ENCODE measurements around the gene ANKRD34A.

ANKRD34A gene

DNA sequence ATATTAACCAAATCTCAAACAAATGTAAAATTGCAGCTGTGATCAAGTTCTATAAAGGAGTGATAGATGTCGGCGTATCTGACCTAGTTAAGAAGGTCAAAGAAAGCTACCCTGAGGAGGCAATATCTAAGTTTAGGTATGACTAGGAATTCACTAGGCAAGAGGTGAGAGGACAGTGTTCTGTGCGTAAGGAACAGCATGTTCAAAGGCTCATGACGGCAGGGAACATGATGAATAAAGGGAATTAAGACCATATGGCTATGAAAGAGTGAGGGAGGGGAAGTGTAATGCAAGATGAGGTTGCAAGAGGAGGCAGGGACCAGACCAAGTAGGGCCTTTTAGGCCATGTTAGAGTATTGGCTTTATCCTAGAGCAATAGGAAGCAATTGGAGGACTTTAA, 15.2 kb downstream of the ANKRD34A start:
- Histone ChIP-seq H2BK120ac (ENCODE audit: insufficient read depth, low read length, poor library complexity) (no peak overlapping the region), H3K79me1 (ENCODE audit: low read length) (no peaks in the 10 kb centered on the region)
- WGBS (ENCODE audit: extremely low coverage, insufficient coverage, insufficient read length) = no CpG with 5 or more reads among the region's 4 CpGs

GRCh38 chr1:145947551-145947950, 16.8 kb downstream of the ANKRD34A start:
- Histone ChIP-seq H3K4me2 (ENCODE audit: low read length) (no peak overlapping the region), H4K91ac (ENCODE audit: low read depth, low read length) (no peak overlapping the region), H3K79me1 (ENCODE audit: low read length) (no peaks in the 10 kb centered on the region), H3K4me3 (ENCODE audit: low read depth, low read length) (no peak overlapping the region), H3K18ac (ENCODE audit: low read length) (no peak overlapping the region), H3K9ac (ENCODE audit: low read length) (no peak overlapping the region), H4K12ac (ENCODE audit: low read depth, low read length) (no peak overlapping the region), H3K79me2 (ENCODE audit: control insufficient read depth, insufficient read depth, low read length, poor library complexity) (no peaks in the 10 kb centered on the region), H4K8ac (ENCODE audit: low read depth, low read length) (no peak overlapping the region), H3K4me1 (ENCODE audit: control insufficient read depth in 1 of 2, insufficient read depth in 2 of 2, low read length in 2 of 2) (no peaks in the 10 kb centered on the region), H3K14ac (ENCODE audit: low read length) (no peak overlapping the region), H2AFZ (ENCODE audit: insufficient read depth, low read length, poor library complexity) (no peak overlapping the region), H3K23ac (ENCODE audit: low read length) (no peak overlapping the region), H2BK12ac (ENCODE audit: low read length) (no peak overlapping the region), H3K36me3 (ENCODE audit: control insufficient read depth in 1 of 2, insufficient read depth in 2 of 2, low read length in 2 of 2) (no peaks in the 10 kb centered on the region), H3K9me3 (ENCODE audit: insufficient read depth, low read depth, low read length) (no peaks in the 10 kb centered on the region), H2BK5ac (ENCODE audit: low read depth, low read length, poor library complexity) (no peak overlapping the region), H3K27ac (ENCODE audit: low read depth, low read length) (no peak overlapping the region), H2AK5ac (ENCODE audit: low read length) (no peak overlapping the region), H2BK120ac (ENCODE audit: insufficient read depth, low read length, poor library complexity) (no peak overlapping the region), H3K4ac (ENCODE audit: low read depth, low read length) (no peak overlapping the region), H3K27me3 (ENCODE audit: insufficient read depth, low read length) (no peaks in the 10 kb centered on the region)
- WGBS (ENCODE audit: extremely low coverage, insufficient coverage, insufficient read length) = no CpG with 5 or more reads among the region's 4 CpGs
- DNase-seq = no peak

More for the DNA sequence above, 15.2 kb downstream of the ANKRD34A start:
- H4K8ac ChIP-seq (ENCODE audit: low read depth, low read length) = no peak overlapping the region
- H2BK5ac ChIP-seq (ENCODE audit: low read depth, low read length, poor library complexity) = no peak overlapping the region
- no peaks in the 10 kb centered on the region for H3K4me1 ChIP-seq (ENCODE audit: control insufficient read depth in 1 of 2, insufficient read depth in 2 of 2, low read length in 2 of 2)
- no peak overlapping the region for H3K9ac ChIP-seq (ENCODE audit: low read length)
- no peak overlapping the region for H2BK12ac ChIP-seq (ENCODE audit: low read length)
- no peaks in the 10 kb centered on the region for H3K27me3 ChIP-seq (ENCODE audit: insufficient read depth, low read length)
- H3K4me2 ChIP-seq (ENCODE audit: low read length) = no peak overlapping the region
- H3K14ac ChIP-seq (ENCODE audit: low read length) = no peak overlapping the region
- no peak overlapping the region for H2AFZ ChIP-seq (ENCODE audit: insufficient read depth, low read length, poor library complexity)
- no peaks in the 10 kb centered on the region for H3K9me3 ChIP-seq (ENCODE audit: insufficient read depth, low read depth, low read length)
- DNase-seq = no peak
- H3K18ac ChIP-seq (ENCODE audit: low read length) = no peak overlapping the region
- no peak overlapping the region for H2AK5ac ChIP-seq (ENCODE audit: low read length)
- H4K12ac ChIP-seq (ENCODE audit: low read depth, low read length) = no peak overlapping the region
- no peak overlapping the region for H3K4me3 ChIP-seq (ENCODE audit: low read depth, low read length)
- no peak overlapping the region for H4K91ac ChIP-seq (ENCODE audit: low read depth, low read length)
- no peaks in the 10 kb centered on the region for H3K79me2 ChIP-seq (ENCODE audit: control insufficient read depth, insufficient read depth, low read length, poor library complexity)
- no peak overlapping the region for H3K27ac ChIP-seq (ENCODE audit: low read depth, low read length)
- no peak overlapping the region for H3K23ac ChIP-seq (ENCODE audit: low read length)
- no peak overlapping the region for H3K4ac ChIP-seq (ENCODE audit: low read depth, low read length)
- no peaks in the 10 kb centered on the region for H3K36me3 ChIP-seq (ENCODE audit: control insufficient read depth in 1 of 2, insufficient read depth in 2 of 2, low read length in 2 of 2)

GRCh38 chr1:145946477-145946986, 17.8 kb downstream of the ANKRD34A start:
- Histone ChIP-seq H3K27me3 (ENCODE audit: insufficient read depth, low read length) (no peaks in the 10 kb centered on the region), H2AFZ (ENCODE audit: insufficient read depth, low read length, poor library complexity) (no peak overlapping the region), H2AK5ac (ENCODE audit: low read length) (no peak overlapping the region), H3K23ac (ENCODE audit: low read length) (no peak overlapping the region), H3K9me3 (ENCODE audit: insufficient read depth, low read depth, low read length) (no peaks in the 10 kb centered on the region), H3K18ac (ENCODE audit: low read length) (no peak overlapping the region), H3K14ac (ENCODE audit: low read length) (no peak overlapping the region), H2BK12ac (ENCODE audit: low read length) (no peak overlapping the region), H3K9ac (ENCODE audit: low read length) (no peak overlapping the region), H3K79me2 (ENCODE audit: control insufficient read depth, insufficient read depth, low read length, poor library complexity) (no peaks in the 10 kb centered on the region), H4K8ac (ENCODE audit: low read depth, low read length) (no peak overlapping the region), H3K4ac (ENCODE audit: low read depth, low read length) (no peak overlapping the region), H3K4me1 (ENCODE audit: control insufficient read depth in 1 of 2, insufficient read depth in 2 of 2, low read length in 2 of 2) (no peaks in the 10 kb centered on the region), H2BK5ac (ENCODE audit: low read depth, low read length, poor library complexity) (no peak overlapping the region), H3K27ac (ENCODE audit: low read depth, low read length) (no peak overlapping the region), H3K4me3 (ENCODE audit: low read depth, low read length) (no peak overlapping the region), H3K4me2 (ENCODE audit: low read length) (no peak overlapping the region), H3K79me1 (ENCODE audit: low read length) (no peaks in the 10 kb centered on the region), H3K36me3 (ENCODE audit: control insufficient read depth in 1 of 2, insufficient read depth in 2 of 2, low read length in 2 of 2) (no peaks in the 10 kb centered on the region), H4K12ac (ENCODE audit: low read depth, low read length) (no peak overlapping the region), H2BK120ac (ENCODE audit: insufficient read depth, low read length, poor library complexity) (no peak overlapping the region), H4K91ac (ENCODE audit: low read depth, low read length) (no peak overlapping the region)
- no peak for DNase-seq
- no CpG with 5 or more reads among the region's 4 CpGs for WGBS (ENCODE audit: extremely low coverage, insufficient coverage, insufficient read length)

DNA sequence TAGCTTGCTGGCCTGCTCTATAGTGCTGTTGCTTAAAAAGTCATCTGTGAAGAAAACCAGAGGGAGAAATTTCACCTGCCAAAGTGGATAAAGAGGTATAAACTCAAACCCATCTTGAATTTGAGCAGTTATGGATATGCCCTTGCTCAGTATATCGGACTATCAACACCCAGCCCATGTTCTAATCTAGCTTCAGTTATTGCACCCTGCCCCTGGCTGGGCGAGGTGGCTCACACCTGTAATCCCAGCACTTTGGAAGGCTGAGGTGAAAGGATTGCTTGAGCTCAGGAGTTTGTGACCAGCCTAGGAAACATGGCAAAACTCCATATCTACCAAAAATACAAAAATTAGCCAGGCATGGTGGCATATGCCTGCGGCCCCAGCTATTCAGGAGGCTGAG, 19.8 kb downstream of the ANKRD34A start:
- no peak overlapping the region for H4K12ac ChIP-seq (ENCODE audit: low read depth, low read length)
- no peak for DNase-seq
- H2AFZ ChIP-seq (ENCODE audit: insufficient read depth, low read length, poor library complexity) = no peak overlapping the region
- no peak overlapping the region for H2AK5ac ChIP-seq (ENCODE audit: low read length)
- no peak overlapping the region for H2BK120ac ChIP-seq (ENCODE audit: insufficient read depth, low read length, poor library complexity)
- no peak overlapping the region for H3K4me3 ChIP-seq (ENCODE audit: low read depth, low read length)
- no peak overlapping the region for H3K27ac ChIP-seq (ENCODE audit: low read depth, low read length)
- H3K4me2 ChIP-seq (ENCODE audit: low read length) = no peak overlapping the region
- H2BK12ac ChIP-seq (ENCODE audit: low read length) = no peak overlapping the region
- no peak overlapping the region for H3K14ac ChIP-seq (ENCODE audit: low read length)
- no peak overlapping the region for H3K4ac ChIP-seq (ENCODE audit: low read depth, low read length)
- H3K9me3 ChIP-seq (ENCODE audit: insufficient read depth, low read depth, low read length) = no peaks in the 10 kb centered on the region
- no CpG with 5 or more reads among the region's 3 CpGs for WGBS (ENCODE audit: extremely low coverage, insufficient coverage, insufficient read length)
- no peak overlapping the region for H3K23ac ChIP-seq (ENCODE audit: low read length)
- no peaks in the 10 kb centered on the region for H3K4me1 ChIP-seq (ENCODE audit: control insufficient read depth in 1 of 2, insufficient read depth in 2 of 2, low read length in 2 of 2)
- H2BK5ac ChIP-seq (ENCODE audit: low read depth, low read length, poor library complexity) = no peak overlapping the region
- H3K79me1 ChIP-seq (ENCODE audit: low read length) = no peaks in the 10 kb centered on the region
- H4K91ac ChIP-seq (ENCODE audit: low read depth, low read length) = no peak overlapping the region
- no peaks in the 10 kb centered on the region for H3K79me2 ChIP-seq (ENCODE audit: control insufficient read depth, insufficient read depth, low read length, poor library complexity)
- no peaks in the 10 kb centered on the region for H3K27me3 ChIP-seq (ENCODE audit: insufficient read depth, low read length)
- H3K18ac ChIP-seq (ENCODE audit: low read length) = no peak overlapping the region
- H3K36me3 ChIP-seq (ENCODE audit: control insufficient read depth in 1 of 2, insufficient read depth in 2 of 2, low read length in 2 of 2) = no peaks in the 10 kb centered on the region
- H4K8ac ChIP-seq (ENCODE audit: low read depth, low read length) = no peak overlapping the region
- H3K9ac ChIP-seq (ENCODE audit: low read length) = no peak overlapping the region

Measured in trophoblast cell (in vitro differentiated cells and primary cell).